DOHH2 (cell line): Measurements from ENCODE around the gene INTS7.
"Not testable (repeated sequence)": the region's sequence is repeated elsewhere in the genome, so short reads cannot be mapped to it uniquely, and the experiment has no call there.

Experiments used
- CTCF ChIP-seq: fragments of 200-600 bp; sonication (generic); IDR thresholded peaks from one replicate; pipeline ENCODE4 v1.5.1; 2014; ENCODE audit warnings: antibody characterized with exemption, mild to moderate bottlenecking, low read depth, low read length; ENCODE audit not compliant: poor library complexity, severe bottlenecking
- EZH2phosphoT487 ChIP-seq: fragments of 200-600 bp; sonication (generic); IDR thresholded peaks from 2 replicates; pipeline ENCODE4 v1.6.1; 2017; ENCODE audit warnings: borderline replicate concordance, mild to moderate bottlenecking, antibody characterized with exemption, low read length, moderate library complexity, mixed read lengths

DNA sequence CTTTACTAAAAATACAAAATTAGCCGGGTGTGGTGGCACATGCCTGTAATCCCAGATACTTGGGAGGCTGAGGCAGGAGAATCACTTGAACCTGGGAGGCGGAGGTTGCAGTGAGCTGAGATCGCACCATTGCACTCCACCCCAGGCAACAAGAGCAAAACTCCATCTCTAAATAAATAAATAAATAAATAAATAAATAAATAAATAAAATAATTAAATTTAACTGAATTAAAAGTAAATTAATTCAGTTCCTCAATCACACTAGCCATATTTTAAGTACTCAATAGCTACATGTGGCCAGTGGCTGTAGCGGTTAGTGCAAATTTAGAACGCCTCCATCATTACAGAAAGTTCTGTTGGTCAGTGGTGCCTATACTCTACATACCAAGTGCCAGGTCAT lies 97.9 kb downstream of the INTS7 start:
- not testable (repeated sequence) for TF ChIP-seq CTCF, EZH2phosphoT487
